A549 (cell line): Measurements from ENCODE around the gene TMEM205.

Experiments used
- CTCF ChIP-seq: fragments of >200 bp; sonication (Bioruptor Twin); formaldehyde crosslinking; IDR thresholded peaks from 3 replicates; pipeline ENCODE4 v1.5.1; 2016
- HDAC2 ChIP-seq: fragments of 200-600 bp; sonication (generic); IDR thresholded peaks from 2 replicates; pipeline ENCODE4 v1.6.1; 2016
- JUN ChIP-seq, 2 experiments: fragments of >200 bp; sonication (Bioruptor Twin); formaldehyde crosslinking; IDR thresholded peaks; 2 replicates in 1 of 2; 3 replicates in 1 of 2; pipeline ENCODE4 v1.6.1; 2016 to 2017

GRCh38 chr19:11377756-11378155 is 31.7 kb upstream of the TMEM205 start:
- TF ChIP-seq CTCF, result no peak
- no peak for TF ChIP-seq JUN (IDR thresholded peaks at IDR 0.05)
- TF ChIP-seq HDAC2, result no peak
